ENCODE measurements around the gene SLC7A4.

The SLC7A4 gene

DNA sequence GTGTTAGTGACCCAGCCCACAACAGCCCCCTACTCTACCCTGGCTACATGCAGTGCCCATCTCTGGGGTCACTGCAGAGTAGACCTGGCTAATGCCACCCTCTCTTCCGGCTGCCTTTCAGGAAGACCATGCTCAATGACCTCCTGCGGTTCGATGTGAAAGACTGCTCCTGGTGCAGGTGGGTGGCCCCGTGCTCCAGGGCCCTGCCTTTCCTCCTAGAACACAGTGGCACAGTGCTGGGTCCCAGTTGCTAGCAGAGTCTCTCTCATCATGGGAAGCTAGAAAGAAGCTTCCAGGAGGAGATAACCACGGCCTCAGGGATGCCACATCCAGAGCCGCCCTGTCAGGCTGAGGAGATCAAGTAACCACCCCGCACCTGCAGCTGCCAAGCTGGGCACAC, 46.6 kb downstream of the SLC7A4 start:
- DNase-seq (ENCODE audit: extremely low spot score), result no peak
- ChIA-PET CTCF (no interaction called here), POLR2A (interaction anchor here (2.4 kb wide), 1 partner anchor 17 kb away, joined by 5 read pairs; the partner anchor contains the start of gene THAP7)
- no peak for TF ChIP-seq BHLHE40 (IDR thresholded peaks at IDR 0.05; ENCODE audit: borderline replicate concordance)
- TF ChIP-seq, protein P1, sequence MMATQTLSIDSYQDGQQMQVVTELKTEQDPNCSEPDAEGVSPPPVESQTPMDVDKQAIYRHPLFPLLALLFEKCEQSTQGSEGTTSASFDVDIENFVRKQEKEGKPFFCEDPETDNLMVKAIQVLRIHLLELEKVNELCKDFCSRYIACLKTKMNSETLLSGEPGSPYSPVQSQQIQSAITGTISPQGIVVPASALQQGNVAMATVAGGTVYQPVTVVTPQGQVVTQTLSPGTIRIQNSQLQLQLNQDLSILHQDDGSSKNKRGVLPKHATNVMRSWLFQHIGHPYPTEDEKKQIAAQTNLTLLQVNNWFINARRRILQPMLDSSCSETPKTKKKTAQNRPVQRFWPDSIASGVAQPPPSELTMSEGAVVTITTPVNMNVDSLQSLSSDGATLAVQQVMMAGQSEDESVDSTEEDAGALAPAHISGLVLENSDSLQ (IDR thresholded peaks at IDR 0.05), result no peak
- TF ChIP-seq ZNF384 (IDR thresholded peaks at IDR 0.05), result no peak
- TF ChIP-seq SUZ12 (IDR thresholded peaks at IDR 0.05), result no peak
- TF ChIP-seq FOXK2 (IDR thresholded peaks at IDR 0.05), result no peak
- TF ChIP-seq FOXM1 (IDR thresholded peaks at IDR 0.05; ENCODE audit: borderline replicate concordance), result no peak
- no peak for TF ChIP-seq L3MBTL2 (conservative IDR thresholded peaks at IDR 0.05)
- TF ChIP-seq ARNT (IDR thresholded peaks at IDR 0.05), result no peak
- TF ChIP-seq CTBP1 (IDR thresholded peaks at IDR 0.05; ENCODE audit: borderline replicate concordance), result no peak
- TF ChIP-seq LEF1 (IDR thresholded peaks at IDR 0.05; ENCODE audit: borderline replicate concordance), result no peak
- no peak for TF ChIP-seq ELF4 (IDR thresholded peaks at IDR 0.05)
- no peak for TF ChIP-seq TARDBP (IDR thresholded peaks at IDR 0.05)
- TF ChIP-seq HDGF (IDR thresholded peaks at IDR 0.05; ENCODE audit: borderline replicate concordance), result no peak
- TF ChIP-seq SP1 (IDR thresholded peaks at IDR 0.05), result no peak
- TF ChIP-seq FOXA1 (IDR thresholded peaks at IDR 0.05), result no peak
- no peak for TF ChIP-seq NFRKB (IDR thresholded peaks at IDR 0.05)

- no peak for DNase-seq (ENCODE audit: extremely low spot score)
- ChIA-PET CTCF (interaction anchor here (1.1 kb wide), 1 partner anchor 120 kb away, joined by 7 read pairs; no protein-coding TSS in a partner anchor), POLR2A (interaction anchor here (1.6 to 4.1 kb wide), 6 partner anchors 13 to 119 kb away, joined by 9 to 121 read pairs (median 27); partner anchors contain the start of genes AIFM3 and THAP7)
- TF ChIP-seq ARNT (IDR thresholded peaks at IDR 0.05) (no peak), TARDBP (IDR thresholded peaks at IDR 0.05) (no peak), SP1 (IDR thresholded peaks at IDR 0.05) (no peak), BHLHE40 (IDR thresholded peaks at IDR 0.05; ENCODE audit: borderline replicate concordance) (no peak), LEF1 (IDR thresholded peaks at IDR 0.05; ENCODE audit: borderline replicate concordance) (no peak), NFRKB (IDR thresholded peaks at IDR 0.05) (no peak), SUZ12 (IDR thresholded peaks at IDR 0.05) (no peak), ELF4 (IDR thresholded peaks at IDR 0.05) (no peak), CTBP1 (IDR thresholded peaks at IDR 0.05; ENCODE audit: borderline replicate concordance) (no peak), L3MBTL2 (conservative IDR thresholded peaks at IDR 0.05) (no peak), FOXM1 (IDR thresholded peaks at IDR 0.05; ENCODE audit: borderline replicate concordance) (no peak), FOXK2 (IDR thresholded peaks at IDR 0.05) (no peak), HDGF (IDR thresholded peaks at IDR 0.05; ENCODE audit: borderline replicate concordance) (no peak), FOXA1 (IDR thresholded peaks at IDR 0.05) (no peak), ZNF384 (IDR thresholded peaks at IDR 0.05) (no peak)
- TF ChIP-seq, protein P1 (IDR thresholded peaks at IDR 0.05), result no peak
Observed at GRCh38 chr22:20983081-20983771, 49.1 kb downstream of the SLC7A4 start.

DNA sequence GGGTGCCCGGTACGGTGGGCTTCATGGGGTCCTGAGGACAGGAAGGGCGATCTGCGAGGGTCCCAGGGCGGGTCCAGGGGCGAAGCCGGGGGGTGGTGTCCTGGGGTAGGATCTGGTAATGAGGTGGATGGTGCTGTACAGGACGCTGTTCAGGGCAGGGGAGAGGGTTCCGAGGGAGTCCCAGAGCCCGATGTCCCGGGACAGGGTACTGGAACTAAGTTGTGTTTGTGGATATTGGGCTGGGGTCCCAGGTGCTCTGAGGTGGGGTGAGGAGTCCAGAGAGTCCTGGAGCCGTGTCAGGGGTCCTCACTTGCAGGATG, 49.8 kb downstream of the SLC7A4 start:
- TF ChIP-seq ZNF384 (IDR thresholded peaks at IDR 0.05) (no peak), L3MBTL2 (conservative IDR thresholded peaks at IDR 0.05) (no peak), SUZ12 (IDR thresholded peaks at IDR 0.05) (no peak), NFRKB (IDR thresholded peaks at IDR 0.05) (no peak), ARNT (IDR thresholded peaks at IDR 0.05) (no peak)
- TF ChIP-seq, protein P1 (IDR thresholded peaks at IDR 0.05), result no peak
- DNase-seq (ENCODE audit: extremely low spot score), result no peak
- CTCF ChIA-PET, result interaction anchor here (0.6 to 1.1 kb wide), 5 partner anchors 9 to 126 kb away, joined by 3 to 8 read pairs (median 4); no protein-coding TSS in a partner anchor
- POLR2A ChIA-PET, result interaction anchor here (0.6 to 4.1 kb wide), 38 partner anchors 9 to 184 kb away, joined by 3 to 121 read pairs (median 6); partner anchors contain the start of genes AIFM3, CRKL, LRRC74B and P2RX6

GRCh38 chr22:20981787-20982562, 50.4 kb downstream of the SLC7A4 start, which contains the start of gene LZTR1:
Gene LZTR1, plus strand, starts transcription at chr22:20982297. Its CDS starts 75 bp downstream, at chr22:20982372.
- TF ChIP-seq ZNF384 (IDR thresholded peaks at IDR 0.05) (no peak), TARDBP (IDR thresholded peaks at IDR 0.05) (0 out of 2 replicates have a peak, but pooled peaks have one; percentile 20), HDGF (IDR thresholded peaks at IDR 0.05; ENCODE audit: borderline replicate concordance) (no peak; the same call in 1 of the 2 replicates), NFRKB (IDR thresholded peaks at IDR 0.05) (no peak), ARNT (IDR thresholded peaks at IDR 0.05) (no peak), SUZ12 (IDR thresholded peaks at IDR 0.05) (no peak), FOXK2 (IDR thresholded peaks at IDR 0.05) (no peak), ELF4 (IDR thresholded peaks at IDR 0.05) (peak; percentile 81), L3MBTL2 (conservative IDR thresholded peaks at IDR 0.05) (peak; percentile 97), SP1 (IDR thresholded peaks at IDR 0.05) (no peak), FOXM1 (IDR thresholded peaks at IDR 0.05; ENCODE audit: borderline replicate concordance) (no peak), CTBP1 (IDR thresholded peaks at IDR 0.05; ENCODE audit: borderline replicate concordance) (0 out of 2 replicates have a peak, but pooled peaks have one; percentile 49), LEF1 (IDR thresholded peaks at IDR 0.05; ENCODE audit: borderline replicate concordance) (no peak; the same call in 1 of the 2 replicates), FOXA1 (IDR thresholded peaks at IDR 0.05) (no peak), BHLHE40 (IDR thresholded peaks at IDR 0.05; ENCODE audit: borderline replicate concordance) (no peak)
- TF ChIP-seq, protein P1 (IDR thresholded peaks at IDR 0.05), result no peak
- ChIA-PET POLR2A (interaction anchor here (0.6 to 4.1 kb wide), 38 partner anchors 10 to 183 kb away, joined by 3 to 121 read pairs (median 6); partner anchors contain the start of genes AIFM3, CRKL, LRRC74B and P2RX6), CTCF (interaction anchor here (0.6 to 1.1 kb wide), 5 partner anchors 9 to 125 kb away, joined by 3 to 8 read pairs (median 4); no protein-coding TSS in a partner anchor)

More at GRCh38 chr22:20981787-20982562, 50.4 kb downstream of the SLC7A4 start, which contains the start of gene LZTR1:
- DNase-seq (ENCODE audit: extremely low spot score), result peak; percentile 91

All from HEK293T (cell line).